Heart right ventricle (tissue), 16 donors: ENCODE measurements around the gene SUPT6H. TPM values are rescaled to one million over a fixed set of nuclear protein-coding genes. Genes with fewer than 3 reads are reported as not detected.

ENCODE experiments used
- ATAC-seq, 8 donors: fragments of 200-7000 bp; cut with Tn5 transposase; one replicate each; pipeline ENCODE4 v1.9.1; 2020; ENCODE audit warnings: mild to moderate bottlenecking in 8 of 8, moderate library complexity in 8 of 8, moderate number of reproducible peaks in 1 of 8
- DNase-seq, 2 donors: peaks; one replicate each; pipeline ENCODE4 v3.0.0-alpha.2; 2020
- H3K27ac ChIP-seq, 10 donors: fragments of 200-600 bp; sonication (generic) in 2 of 10; one replicate each; pipeline versions ENCODE4 v1.5.0 to v1.8.0; 2020 to 2022; ENCODE audit warnings: mild to moderate bottlenecking in 3 of 10
- H3K27me3 ChIP-seq, 7 donors: fragments of 200-600 bp; one replicate each; pipeline ENCODE4 v1.8.0; 2021 to 2022; ENCODE audit warnings: mild to moderate bottlenecking in 2 of 7
- H3K36me3 ChIP-seq, 9 donors: fragments of 200-600 bp; sonication (generic) in 1 of 9; one replicate each; pipeline versions ENCODE4 v1.5.0 to v1.8.0; 2020 to 2022; ENCODE audit warnings: mild to moderate bottlenecking in 2 of 9
- H3K4me1 ChIP-seq, 9 donors: fragments of 200-600 bp; sonication (generic) in 1 of 9; one replicate each; pipeline versions ENCODE4 v1.5.0 to v1.8.0; 2020 to 2022; ENCODE audit warnings: mild to moderate bottlenecking in 4 of 9
- H3K4me3 ChIP-seq, 10 donors: fragments of 200-600 bp; sonication (generic) in 2 of 10; one replicate each; pipeline versions ENCODE4 v1.5.0 to v1.8.0; 2020 to 2022; ENCODE audit warnings: mild to moderate bottlenecking in 7 of 10, moderate library complexity in 2 of 10
- H3K9me3 ChIP-seq, 11 donors: fragments of 200-600 bp in 10 of 11; sonication (generic) in 2 of 11; one replicate each; pipeline versions ENCODE4 v1.5.0 to v1.8.0; 2013 to 2022; ENCODE audit warnings: mild to moderate bottlenecking in 2 of 11, control low read depth in 1 of 11, moderate library complexity in 1 of 11
- CTCF ChIP-seq, 9 donors: fragments of 200-600 bp; sonication (generic) in 2 of 9; IDR thresholded peaks; one replicate each; pipeline versions ENCODE4 v1.5.0 to v1.8.0; 2021 to 2022; ENCODE audit warnings: antibody characterized with exemption in 9 of 9, mild to moderate bottlenecking in 5 of 9, moderate library complexity in 1 of 9
- WGBS, 2 donors: extraction: QIAGEN DNeasy Blood & Tissue Kit; methylation state at CpG; one replicate each; pipeline ENCODE4 v1.1.7; 2013; ENCODE audit warnings: inconsistent platforms in 1 of 2; 5-methylcytosine and 5-hydroxymethylcytosine counted together
- intact Hi-C, 10 donors: fragments of 100-400 bp; cut with DNase I; formaldehyde crosslinking; loops; one replicate each; pipeline versions ENCODE4 v1.11.1 to v1.14.2; 2022
- polyA plus RNA-seq, 2 donors: library from polyadenylated mRNA; stranded (reverse); fragments of 200-250 nt; gene quantifications; one replicate each; pipeline ENCODE4 v1.2.3, GENCODE V29; 2013
- total RNA-seq, 10 donors: library from RNA; stranded (reverse); fragmentation: NEBNext Ultra II Directional in 3 of 10; extraction: Animal tissue kit (Norgen Biotek cat#: 25700) in 3 of 10; gene quantifications; one replicate each; pipeline versions ENCODE4 v1.2.1 to v1.2.4, GENCODE V29; 2021 to 2023
- donor health status: Arrhythmogenic right ventricular cardiomyopathy.
- donor health status: ischemic (EF 13 %, LVEDD 7.1; RV severe dilation, severe dysfunction).
- donor health status: healthy with polysubstance abuse.
- donor health status: DM: no; HTN: yes; CAD: no.
- donor health status: DM: no; HTN: no; CAD: no.
- donor health status: ischemic (EF 25% LVEDD 6.9; RV normal size, moderate dysfunction).
- donor health status: ischemic (EF 25% LVEDD 5.7; RV mildly dilated, moderate dysfunction).
- donor health status: healthy.
- donor health status: DM: yes; HTN: yes; CAD: no.
- donor health status: Ischemic cardiomyopathy.
- donor health status: ischemic (EF 35%, LVEDD 5.7; RV mildly dilated, moderate dysfunction).
- donor health status: nonischemic (EF 11% LVEDD 7.7; RV severe dilation, severe dysfunction).
- donor health status: DM: yes; HTN: yes; CAD: no.
- donor health status: PGD.
- donor health status: ischemic (EF 29% LVEDD 5.4; RV normal size, mild dysfunction).
- donor health status: nonischemic (EF 23%, LVEDD 6.1; RV moderate dilation, normal function).

The SUPT6H gene
- total and polyA plus RNA-seq, 12 donors: 19.3 to 54.1 (median 49.9) TPM

- no peak for ATAC-seq
- WGBS, 2 donors: 96 to 98% methylated on average over 3 of the region's 3 CpGs
- TF ChIP-seq CTCF (IDR thresholded peaks at IDR 0.05): no peak
- DNase-seq: no peak
- no peaks in the 10 kb centered on the region for H3K9me3 ChIP-seq
- intact Hi-C loops: no loop called here
- no peak overlapping the region for H3K27ac ChIP-seq
- peaks cover 29 to 100% (median 97%) of the 10 kb centered on the region in 9 donors for H3K36me3 ChIP-seq
- H3K4me3 ChIP-seq: no peak overlapping the region
- peaks cover 0 to 4% (median 0%) of the 10 kb centered on the region in 9 donors for H3K4me1 ChIP-seq
- H3K27me3 ChIP-seq: no peaks in the 10 kb centered on the region
These were observed 27.0 kb downstream of the SUPT6H start for GRCh38 chr17:28689011-28689410.

- no peaks in the 10 kb centered on the region for H3K27me3 ChIP-seq
- ATAC-seq (no peak), DNase-seq (no peak)
- 89 to 92% methylated on average over 1 of the region's 1 CpG for WGBS, 2 donors
- TF ChIP-seq CTCF (IDR thresholded peaks at IDR 0.05): no peak
- no peaks in the 10 kb centered on the region for H3K9me3 ChIP-seq
- no peak overlapping the region for H3K27ac ChIP-seq
- H3K36me3 ChIP-seq: peaks cover 16 to 100% (median 94%) of the 10 kb centered on the region in 9 donors
- no peaks in the 10 kb centered on the region for H3K4me1 ChIP-seq
- intact Hi-C loops: no loop called here
- H3K4me3 ChIP-seq: no peak overlapping the region
These were observed 31.9 kb downstream of the SUPT6H start for GRCh38 chr17:28693869-28694268.

- intact Hi-C loops: no loop called here
- no peak for ATAC-seq
- Histone ChIP-seq H3K27me3 (no peaks in the 10 kb centered on the region), H3K9me3 (no peaks in the 10 kb centered on the region), H3K4me3 (no peak overlapping the region), H3K36me3 (peaks cover 5 to 100% (median 96%) of the 10 kb centered on the region in 9 donors), H3K27ac (no peak overlapping the region), H3K4me1 (no peaks in the 10 kb centered on the region)
- TF ChIP-seq CTCF (IDR thresholded peaks at IDR 0.05): no peak
- DNase-seq: no peak
- 89% methylated on average over 6 of the region's 6 CpGs for WGBS, 2 donors
These were observed 36.4 kb downstream of the SUPT6H start for GRCh38 chr17:28698253-28698941.

GRCh38 chr17:28700278-28700677 lies 38.3 kb downstream of the SUPT6H start:
- Histone ChIP-seq H3K4me3 (no peak overlapping the region), H3K27ac (no peak overlapping the region), H3K9me3 (no peaks in the 10 kb centered on the region), H3K36me3 (peaks cover 5 to 98% (median 81%) of the 10 kb centered on the region in 9 donors), H3K4me1 (no peaks in the 10 kb centered on the region), H3K27me3 (no peaks in the 10 kb centered on the region)
- no peak for TF ChIP-seq CTCF (IDR thresholded peaks at IDR 0.05)
- no peak for DNase-seq
- intact Hi-C loops: loop anchor here in 2 of 10 donors (5.0 kb wide), 2 partner anchors 48 to 517 kb away; no protein-coding TSS in a partner anchor
- WGBS, 2 donors: 86 to 88% methylated on average over 8 of the region's 8 CpGs
- ATAC-seq: no peak
